ENCODE data around the gene FOXL2. TPM values are rescaled to one million over a fixed set of nuclear protein-coding genes. Genes with fewer than 3 reads are reported as not detected.

FOXL2 gene
- total and polyA plus RNA-seq, 2 of the 13 experiments (the other 11 are each of a cell fraction or from before 2014, with no cell fraction given) = not detected

DNA sequence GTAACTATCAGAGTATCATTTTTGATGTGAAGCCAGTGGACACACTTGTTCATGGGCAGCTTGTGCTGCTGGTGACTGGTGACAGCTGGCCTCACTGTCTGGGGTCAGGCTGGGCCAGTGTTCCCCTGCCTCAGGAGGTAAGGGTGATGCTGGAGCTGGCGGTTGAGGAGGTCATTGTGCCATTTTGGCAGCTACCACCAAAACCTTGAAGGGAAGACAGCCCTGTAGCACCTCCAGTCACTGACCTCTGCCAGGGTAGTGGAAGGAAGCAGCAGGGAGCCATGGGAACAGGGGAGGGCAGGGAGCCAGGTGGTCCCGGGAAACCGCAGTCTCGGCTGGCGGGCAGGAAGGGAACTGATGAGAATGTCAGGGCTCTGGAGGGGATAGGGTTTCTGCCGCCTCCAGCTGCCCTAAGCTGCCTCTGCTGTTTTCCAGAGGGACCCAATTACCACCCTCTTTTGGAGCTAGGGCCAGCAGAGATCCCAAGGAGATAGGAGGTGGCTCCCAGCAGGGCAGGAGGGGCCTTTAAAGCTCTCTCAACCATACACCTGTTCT, 24.9 kb upstream of the FOXL2 start:
- in situ Hi-C loops (cut with HindIII; ENCODE audit: extremely low pct_ligation_motif_present, low pct_unique_long_range_greater_than_20kb) (no loop called here), intact Hi-C loops (cut with micrococcal nuclease; ENCODE audit: unreplicated experiment) (no loop called here)
- ChIA-PET POLR2A (no interaction called here), CTCF (ENCODE audit: low intra/inter-chr PET ratio, low total read pairs) (interaction anchor here (0.5 kb wide), 1 partner anchor 375 kb away, joined by 3 read pairs; no protein-coding TSS in a partner anchor)
- DNase-seq (ENCODE audit: low spot score) = no peak
- no peak overlapping the region for H3K27ac ChIP-seq (ENCODE audit: extremely low read length, insufficient read depth, low read length)
- H3K4me3 ChIP-seq (replicated peaks in 1 of 3; ENCODE audit: insufficient read depth in 1 of 3, low read depth in 2 of 3, low read length in 3 of 3) = no peak overlapping the region
- H3K27me3 ChIP-seq (ENCODE audit: control insufficient read depth in 1 of 2, insufficient read depth in 2 of 2, low read length in 2 of 2) = peaks cover 0 to 13% of the 10 kb centered on the region in 2 experiments; a peak in 2 of 5 replicates
- no peaks in the 10 kb centered on the region for H4K20me1 ChIP-seq (ENCODE audit: insufficient read depth, low read length)
- H3K79me2 ChIP-seq (ENCODE audit: insufficient read depth, low read length) = no peaks in the 10 kb centered on the region
- ATAC-seq = no peak
- no peaks in the 10 kb centered on the region for H3K4me1 ChIP-seq (ENCODE audit: insufficient read depth, low read length)
- BruUV-seq (replicated peaks) = no TSS peak
- no peak for FAIRE-seq
- no peak overlapping the region for H3K9ac ChIP-seq (ENCODE audit: insufficient read depth, low read depth, low read length)
- no peak overlapping the region for H2AFZ ChIP-seq (ENCODE audit: low read length)
- no peak for TF ChIP-seq RXRB (CRISPR knock-in tag; IDR thresholded peaks at IDR 0.05; ENCODE audit: borderline replicate concordance)
- no peak for TF ChIP-seq ZNF777 (CRISPR knock-in tag; IDR thresholded peaks at IDR 0.05)
- TF ChIP-seq ZNF7 (CRISPR knock-in tag; IDR thresholded peaks at IDR 0.05) = no peak
- TF ChIP-seq, protein P1, sequence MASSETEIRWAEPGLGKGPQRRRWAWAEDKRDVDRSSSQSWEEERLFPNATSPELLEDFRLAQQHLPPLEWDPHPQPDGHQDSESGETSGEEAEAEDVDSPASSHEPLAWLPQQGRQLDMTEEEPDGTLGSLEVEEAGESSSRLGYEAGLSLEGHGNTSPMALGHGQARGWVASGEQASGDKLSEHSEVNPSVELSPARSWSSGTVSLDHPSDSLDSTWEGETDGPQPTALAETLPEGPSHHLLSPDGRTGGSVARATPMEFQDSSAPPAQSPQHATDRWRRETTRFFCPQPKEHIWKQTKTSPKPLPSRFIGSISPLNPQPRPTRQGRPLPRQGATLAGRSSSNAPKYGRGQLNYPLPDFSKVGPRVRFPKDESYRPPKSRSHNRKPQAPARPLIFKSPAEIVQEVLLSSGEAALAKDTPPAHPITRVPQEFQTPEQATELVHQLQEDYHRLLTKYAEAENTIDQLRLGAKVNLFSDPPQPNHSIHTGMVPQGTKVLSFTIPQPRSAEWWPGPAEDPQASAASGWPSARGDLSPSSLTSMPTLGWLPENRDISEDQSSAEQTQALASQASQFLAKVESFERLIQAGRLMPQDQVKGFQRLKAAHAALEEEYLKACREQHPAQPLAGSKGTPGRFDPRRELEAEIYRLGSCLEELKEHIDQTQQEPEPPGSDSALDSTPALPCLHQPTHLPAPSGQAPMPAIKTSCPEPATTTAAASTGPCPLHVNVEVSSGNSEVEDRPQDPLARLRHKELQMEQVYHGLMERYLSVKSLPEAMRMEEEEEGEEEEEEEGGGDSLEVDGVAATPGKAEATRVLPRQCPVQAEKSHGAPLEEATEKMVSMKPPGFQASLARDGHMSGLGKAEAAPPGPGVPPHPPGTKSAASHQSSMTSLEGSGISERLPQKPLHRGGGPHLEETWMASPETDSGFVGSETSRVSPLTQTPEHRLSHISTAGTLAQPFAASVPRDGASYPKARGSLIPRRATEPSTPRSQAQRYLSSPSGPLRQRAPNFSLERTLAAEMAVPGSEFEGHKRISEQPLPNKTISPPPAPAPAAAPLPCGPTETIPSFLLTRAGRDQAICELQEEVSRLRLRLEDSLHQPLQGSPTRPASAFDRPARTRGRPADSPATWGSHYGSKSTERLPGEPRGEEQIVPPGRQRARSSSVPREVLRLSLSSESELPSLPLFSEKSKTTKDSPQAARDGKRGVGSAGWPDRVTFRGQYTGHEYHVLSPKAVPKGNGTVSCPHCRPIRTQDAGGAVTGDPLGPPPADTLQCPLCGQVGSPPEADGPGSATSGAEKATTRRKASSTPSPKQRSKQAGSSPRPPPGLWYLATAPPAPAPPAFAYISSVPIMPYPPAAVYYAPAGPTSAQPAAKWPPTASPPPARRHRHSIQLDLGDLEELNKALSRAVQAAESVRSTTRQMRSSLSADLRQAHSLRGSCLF (CRISPR knock-in tag; IDR thresholded peaks at IDR 0.05; ENCODE audit: borderline replicate concordance) = no peak
- no peak for TF ChIP-seq CREM (IDR thresholded peaks at IDR 0.05)
- TF ChIP-seq CREM (CRISPR knock-in tag; IDR thresholded peaks at IDR 0.05) = no peak
- no peak for TF ChIP-seq ZNF83 (CRISPR knock-in tag; IDR thresholded peaks at IDR 0.05; ENCODE audit: borderline replicate concordance)
- TF ChIP-seq FIP1L1 (IDR thresholded peaks at IDR 0.05; ENCODE audit: borderline replicate concordance, insufficient read depth, low read depth, low read length) = no peak
- TF ChIP-seq SRSF1 (optimal IDR thresholded peaks at IDR 0.05; ENCODE audit: low read depth, low read length) = no peak
- no peak overlapping the region for H3K4me2 ChIP-seq (ENCODE audit: low read depth, low read length)
- no CpG with 5 or more reads among the region's 6 CpGs for WGBS (ENCODE audit: low lambda C conversion rate)
- H3K9me3 ChIP-seq (ENCODE audit: low read length) = no peaks in the 10 kb centered on the region
- no peaks in the 10 kb centered on the region for H3K36me3 ChIP-seq (replicated peaks in 1 of 2; ENCODE audit: control insufficient read depth in 1 of 2, insufficient read depth in 2 of 2, low read length in 2 of 2)
